GM12801 (cell line): ENCODE data around the gene AADACL4.

Source experiments
- CTCF ChIP-seq: IDR thresholded peaks from one replicate; pipeline ENCODE4 v1.5.1; 2011; ENCODE audit warnings: control low read depth; ENCODE audit not compliant: insufficient read length; ENCODE audit errors: extremely low read depth

AADACL4 gene

GRCh38 chr1:12644237-12644636 lies 352 bp downstream of the AADACL4 start:
- no peak for TF ChIP-seq CTCF

- TF ChIP-seq CTCF = no peak
Measured at GRCh38 chr1:12644829-12645228, 944 bp downstream of the AADACL4 start.

- no peak for TF ChIP-seq CTCF
Measured at GRCh38 chr1:12648741-12649140, 4.9 kb downstream of the AADACL4 start.

GRCh38 chr1:12649971-12650421 lies 6.1 kb downstream of the AADACL4 start:
- no peak for TF ChIP-seq CTCF

- TF ChIP-seq CTCF = no peak
Measured at GRCh38 chr1:12654004-12654567, 10.2 kb downstream of the AADACL4 start.

GRCh38 chr1:12654657-12655056 lies 10.8 kb downstream of the AADACL4 start:
- no peak for TF ChIP-seq CTCF

GRCh38 chr1:12656575-12656974 lies 12.7 kb downstream of the AADACL4 start:
- no peak for TF ChIP-seq CTCF
